ENCODE results near the gene GDNF. TPM values are rescaled to one million over a fixed set of nuclear protein-coding genes. Genes with fewer than 3 reads are reported as not detected.

Gene GDNF
- total RNA-seq, 2 donors from 2014 or later = not detected

DNA sequence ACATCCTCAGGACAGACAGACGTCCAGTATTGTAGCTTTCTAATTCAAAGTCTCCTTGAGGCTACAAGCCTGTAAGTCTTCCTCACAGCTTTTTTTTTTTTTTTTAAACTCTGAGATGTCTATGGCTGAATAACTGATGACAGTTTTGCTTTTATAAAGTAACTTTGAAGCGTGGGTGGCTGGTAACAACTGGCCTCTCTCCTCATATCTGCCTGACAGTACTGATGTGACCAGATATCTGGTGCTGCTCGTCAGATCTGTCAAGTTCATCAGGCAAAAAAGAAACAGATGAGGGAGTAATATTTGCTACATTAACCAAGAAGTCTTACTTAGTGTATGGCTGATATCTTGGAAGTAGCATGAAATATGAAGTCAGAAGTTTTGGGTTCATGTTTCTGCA, 72.6 kb downstream of the GDNF start:
- intact Hi-C loops (cut with DNase I) = no loop called here
- no peak for ATAC-seq
- TF ChIP-seq POLR2A (IDR thresholded peaks at IDR 0.05) = no peak
- TF ChIP-seq, protein P1, sequence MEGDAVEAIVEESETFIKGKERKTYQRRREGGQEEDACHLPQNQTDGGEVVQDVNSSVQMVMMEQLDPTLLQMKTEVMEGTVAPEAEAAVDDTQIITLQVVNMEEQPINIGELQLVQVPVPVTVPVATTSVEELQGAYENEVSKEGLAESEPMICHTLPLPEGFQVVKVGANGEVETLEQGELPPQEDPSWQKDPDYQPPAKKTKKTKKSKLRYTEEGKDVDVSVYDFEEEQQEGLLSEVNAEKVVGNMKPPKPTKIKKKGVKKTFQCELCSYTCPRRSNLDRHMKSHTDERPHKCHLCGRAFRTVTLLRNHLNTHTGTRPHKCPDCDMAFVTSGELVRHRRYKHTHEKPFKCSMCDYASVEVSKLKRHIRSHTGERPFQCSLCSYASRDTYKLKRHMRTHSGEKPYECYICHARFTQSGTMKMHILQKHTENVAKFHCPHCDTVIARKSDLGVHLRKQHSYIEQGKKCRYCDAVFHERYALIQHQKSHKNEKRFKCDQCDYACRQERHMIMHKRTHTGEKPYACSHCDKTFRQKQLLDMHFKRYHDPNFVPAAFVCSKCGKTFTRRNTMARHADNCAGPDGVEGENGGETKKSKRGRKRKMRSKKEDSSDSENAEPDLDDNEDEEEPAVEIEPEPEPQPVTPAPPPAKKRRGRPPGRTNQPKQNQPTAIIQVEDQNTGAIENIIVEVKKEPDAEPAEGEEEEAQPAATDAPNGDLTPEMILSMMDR (IDR thresholded peaks at IDR 0.05) = no peak
- Histone ChIP-seq H3K27ac (no peak overlapping the region), H3K27me3 (no peaks in the 10 kb centered on the region), H3K4me3 (no peak overlapping the region), H3K9me3 (no peaks in the 10 kb centered on the region), H3K4me1 (no peaks in the 10 kb centered on the region), H3K36me3 (replicated peaks in 1 of 2; ENCODE audit: insufficient read depth in 1 of 2, low read depth in 2 of 2) (no peaks in the 10 kb centered on the region)
- WGBS, 2 donors = 47 to 48% methylated on average over 3 of the region's 3 CpGs
- no peak for DNase-seq

Data from body of pancreas (tissue), 4 donors.